OCI-LY7 (cell line): ENCODE results near the gene BPIFB4. TPM values are rescaled to one million over a fixed set of nuclear protein-coding genes. Genes with fewer than 3 reads are reported as not detected.

Source experiments
- BruUV-seq: library from RNA; stranded (reverse); fragments of 400-500 nt; replicated peaks from 2 replicates; lab custom pipeline; 2021; lab: Mats Ljungman, UMichigan
- CTCF ChIA-PET: fragments of 300-600 bp; sonication (Branson Sonifier 250); formaldehyde crosslinking; loops from one replicate; lab custom pipeline; 2022; ENCODE audit warnings: antibody characterized with exemption; ENCODE audit not compliant: unreplicated experiment; lab: Charles Lee
- POLR2A ChIA-PET: fragments of 300-600 bp; sonication (Branson Sonifier 250); formaldehyde crosslinking; loops from one replicate; lab custom pipeline; 2022; ENCODE audit warnings: antibody characterized with exemption; lab: Charles Lee
- DNase-seq: peaks from one replicate; pipeline ENCODE4 v3.0.0-alpha.2; 2015; ENCODE audit warnings: low spot score
- H2AFZ ChIP-seq: fragments of 200-600 bp; sonication (generic), shearing (Covaris generic); 2 replicates; pipeline ENCODE4 v1.6.1; 2014; ENCODE audit warnings: mild to moderate bottlenecking, antibody characterized with exemption, low read length, moderate library complexity
- H3K27ac ChIP-seq: fragments of 200-600 bp; sonication (generic); 2 replicates; pipeline ENCODE4 v1.5.1; 2014; ENCODE audit warnings: mixed run types, low read depth, mild to moderate bottlenecking, moderate library complexity, low read length, inconsistent platforms; ENCODE audit not compliant: poor library complexity, severe bottlenecking
- H3K36me3 ChIP-seq: fragments of 200-600 bp; sonication (generic); 2 replicates; pipeline ENCODE4 v1.6.1; 2014; ENCODE audit warnings: mild to moderate bottlenecking, antibody characterized with exemption, low read length, moderate library complexity, mixed read lengths; ENCODE audit not compliant: insufficient read depth
- H3K4me1 ChIP-seq: fragments of 200-600 bp; sonication (generic); 2 replicates; pipeline ENCODE4 v1.5.1; 2014; ENCODE audit warnings: mild to moderate bottlenecking, low read length; ENCODE audit not compliant: insufficient read depth, poor library complexity, severe bottlenecking
- H3K4me2 ChIP-seq: fragments of 200-600 bp; sonication (generic); 2 replicates; pipeline ENCODE4 v1.6.1; 2014; ENCODE audit warnings: mild to moderate bottlenecking, low read length
- H3K4me3 ChIP-seq: fragments of 200-600 bp; sonication (generic); 2 replicates; pipeline ENCODE4 v1.5.1; 2014; ENCODE audit warnings: mild to moderate bottlenecking, low read depth, low read length; ENCODE audit not compliant: poor library complexity, severe bottlenecking
- H3K79me2 ChIP-seq: fragments of 200-600 bp; sonication (generic); 2 replicates; pipeline ENCODE4 v1.6.1; 2016; ENCODE audit warnings: low read depth, mild to moderate bottlenecking, low read length, moderate library complexity, mixed read lengths; ENCODE audit not compliant: insufficient read depth
- H3K9me2 ChIP-seq: fragments of 200-600 bp; sonication (generic); 2 replicates; pipeline ENCODE4 v1.6.1; 2016; ENCODE audit warnings: mild to moderate bottlenecking, low read length, mixed read lengths; ENCODE audit not compliant: insufficient read depth
- H3K9me3 ChIP-seq: fragments of 200-600 bp; sonication (generic); 2 replicates; pipeline ENCODE4 v1.6.1; 2014; ENCODE audit warnings: mild to moderate bottlenecking, mixed run types, low read length, mixed read lengths
- H4K20me1 ChIP-seq: fragments of 200-600 bp; sonication (generic); 2 replicates; pipeline ENCODE4 v1.6.1; 2014; ENCODE audit warnings: mild to moderate bottlenecking, antibody characterized with exemption, low read length, moderate library complexity, mixed read lengths; ENCODE audit not compliant: insufficient read depth
- CTCF ChIP-seq: fragments of 200-600 bp; sonication (generic); conservative IDR thresholded peaks from 2 replicates; pipeline ENCODE4 v1.5.1; 2014; ENCODE audit warnings: mild to moderate bottlenecking, antibody characterized with exemption, low read length, moderate library complexity, mixed read lengths
- EZH2phosphoT487 ChIP-seq: fragments of 200-600 bp; sonication (generic); IDR thresholded peaks from 2 replicates; pipeline ENCODE4 v1.6.1; 2018; ENCODE audit warnings: low read depth, borderline replicate concordance, mild to moderate bottlenecking, mixed run types, antibody characterized with exemption, low read length, moderate library complexity, mixed read lengths
- intact Hi-C: fragments of 100-400 bp; cut with micrococcal nuclease; formaldehyde crosslinking; loops from one replicate; pipeline ENCODE4 v1.10.0; 2022; ENCODE audit not compliant: unreplicated experiment
- total RNA-seq, 2 experiments: library from RNA; depleted of rRNA in 1 of 2; stranded (reverse); fragments of >200 nt in 1 of 2; shearing (Covaris generic) in 1 of 2; gene quantifications; 2 replicates each; pipeline ENCODE4 v1.2.3, GENCODE V29; 2014 to 2022

Gene BPIFB4
- total RNA-seq, 2 experiments from 2014 or later, result not detected

- Histone ChIP-seq H3K27ac (no peak overlapping the region), H3K4me3 (no peak overlapping the region), H2AFZ (no peak overlapping the region), H3K79me2 (no peaks in the 10 kb centered on the region), H3K9me3 (no peaks in the 10 kb centered on the region), H3K4me1 (no peaks in the 10 kb centered on the region), H3K9me2 (no peaks in the 10 kb centered on the region), H3K4me2 (no peak overlapping the region), H3K36me3 (no peaks in the 10 kb centered on the region), H4K20me1 (no peaks in the 10 kb centered on the region)
- BruUV-seq, result no TSS peak
- ChIA-PET POLR2A (no interaction called here), CTCF (no interaction called here)
- TF ChIP-seq CTCF, result no peak
- no peak for TF ChIP-seq EZH2phosphoT487
- intact Hi-C loops, result no loop called here
- DNase-seq, result no peak
These were observed 45.3 kb upstream of the BPIFB4 start for GRCh38 chr20:33034115-33034514.

GRCh38 chr20:33034901-33035492 is 44.4 kb upstream of the BPIFB4 start:
- Histone ChIP-seq H2AFZ (no peak overlapping the region), H3K79me2 (no peaks in the 10 kb centered on the region), H3K9me2 (no peaks in the 10 kb centered on the region), H3K4me2 (no peak overlapping the region), H3K36me3 (no peaks in the 10 kb centered on the region), H4K20me1 (no peaks in the 10 kb centered on the region), H3K4me3 (no peak overlapping the region), H3K9me3 (no peaks in the 10 kb centered on the region), H3K27ac (no peak overlapping the region), H3K4me1 (no peaks in the 10 kb centered on the region)
- DNase-seq, result no peak
- TF ChIP-seq EZH2phosphoT487 (no peak), CTCF (no peak)
- intact Hi-C loops, result no loop called here
- ChIA-PET CTCF (no interaction called here), POLR2A (no interaction called here)
- no TSS peak for BruUV-seq

GRCh38 chr20:33037456-33037855 is 42.0 kb upstream of the BPIFB4 start:
- TF ChIP-seq CTCF (no peak), EZH2phosphoT487 (no peak)
- H4K20me1 ChIP-seq, result no peaks in the 10 kb centered on the region

More at GRCh38 chr20:33037456-33037855, 42.0 kb upstream of the BPIFB4 start:
- Histone ChIP-seq H3K36me3 (no peaks in the 10 kb centered on the region), H3K4me1 (no peaks in the 10 kb centered on the region), H3K9me3 (no peaks in the 10 kb centered on the region), H3K79me2 (no peaks in the 10 kb centered on the region), H3K4me2 (no peak overlapping the region), H2AFZ (no peak overlapping the region), H3K27ac (no peak overlapping the region), H3K9me2 (no peaks in the 10 kb centered on the region), H3K4me3 (no peak overlapping the region)
- ChIA-PET CTCF (no interaction called here), POLR2A (no interaction called here)
- no peak for DNase-seq
- no TSS peak for BruUV-seq
- intact Hi-C loops, result no loop called here
